H1 (cell line): Measurements from ENCODE around the gene VMP1. TPM values are rescaled to one million over a fixed set of nuclear protein-coding genes. Genes with fewer than 3 reads are reported as not detected.

Source experiments
- CTCF ChIA-PET: fragments of 300-600 bp; sonication (Branson Sonifier 250); formaldehyde crosslinking; loops from one replicate; lab custom pipeline; 2021; ENCODE audit not compliant: partially characterized antibody; lab: Charles Lee
- POLR2A ChIA-PET: fragments of 300-600 bp; sonication (Branson Sonifier 250); formaldehyde crosslinking; loops from one replicate; lab custom pipeline; 2021; ENCODE audit warnings: inconsistent platforms; ENCODE audit not compliant: partially characterized antibody; lab: Charles Lee
- DNase-seq, 2 experiments: peaks; one replicate each; pipeline versions ENCODE4 v3.0.0 to v3.0.0-alpha.2; 2010 to 2022; ENCODE audit warnings: low spot score in 2 of 2, low read depth in 1 of 2, mixed read lengths in 1 of 2
- FAIRE-seq: peaks from 2 replicates; lab custom pipeline; 2011; peaks lifted over from hg19 to GRCh38; lab: Jason Lieb, UNC
- H2AFZ ChIP-seq: 2 replicates; pipeline ENCODE4 v1.8.1; 2012; ENCODE audit warnings: low read length, inconsistent platforms
- H2AK5ac ChIP-seq: 2 replicates; pipeline ENCODE4 v1.6.1; 2013; ENCODE audit warnings: low read depth, low read length
- H2BK120ac ChIP-seq: replicated peaks from 2 replicates; pipeline ENCODE3; 2013; ENCODE audit warnings: low read depth, low read length, inconsistent platforms
- H2BK12ac ChIP-seq: 2 replicates; pipeline ENCODE4 v1.6.1; 2013; ENCODE audit warnings: low read depth, low read length
- H2BK15ac ChIP-seq: 2 replicates; pipeline ENCODE4 v1.6.1; 2013; ENCODE audit warnings: low read length
- H2BK20ac ChIP-seq: 2 replicates; pipeline ENCODE4 v1.6.1; 2013; ENCODE audit warnings: low read length
- H2BK5ac ChIP-seq: 2 replicates; pipeline ENCODE4 v1.6.1; 2013; ENCODE audit warnings: low read depth, low read length
- H3K14ac ChIP-seq: 2 replicates; pipeline ENCODE4 v1.6.1; 2013; ENCODE audit warnings: inconsistent platforms; ENCODE audit not compliant: insufficient read length
- H3K18ac ChIP-seq: 2 replicates; pipeline ENCODE4 v1.6.1; 2013; ENCODE audit warnings: low read length; ENCODE audit errors: extremely low read depth
- H3K23ac ChIP-seq: 2 replicates; pipeline ENCODE4 v1.6.1; 2013; ENCODE audit warnings: inconsistent platforms; ENCODE audit not compliant: insufficient read length
- H3K23me2 ChIP-seq: 2 replicates; pipeline ENCODE4 v1.6.1; 2013; ENCODE audit warnings: low read depth, low read length
- H3K27ac ChIP-seq: 2 replicates; pipeline ENCODE4 v1.6.1; 2011; ENCODE audit warnings: low read depth, low read length, inconsistent platforms
- H3K27me3 ChIP-seq, 4 experiments: replicated peaks in 1 of 4; 1 replicate in 1 of 4; 2 replicates in 3 of 4; pipeline versions ENCODE4 v1.6.1 to v1.8.1; 2011 to 2013; ENCODE audit warnings: low read length in 3 of 4, mild to moderate bottlenecking in 3 of 4, inconsistent platforms in 2 of 4, mixed read lengths in 2 of 4, moderate library complexity in 1 of 4; ENCODE audit not compliant: control insufficient read depth in 3 of 4, insufficient read depth in 3 of 4; ENCODE audit errors: extremely low read depth in 1 of 4
- H3K36me3 ChIP-seq, 4 experiments: 2 replicates each; pipeline versions ENCODE4 v1.6.1 to v1.8.1; 2011 to 2013; ENCODE audit warnings: mild to moderate bottlenecking in 4 of 4, low read length in 3 of 4, moderate library complexity in 2 of 4, control low read depth in 1 of 4, inconsistent platforms in 1 of 4; ENCODE audit not compliant: insufficient read depth in 4 of 4, control insufficient read depth in 2 of 4
- H3K4ac ChIP-seq: replicated peaks from 2 replicates; pipeline ENCODE3; 2013; ENCODE audit warnings: low read length, low read depth, mixed read lengths, inconsistent platforms; ENCODE audit not compliant: insufficient read length
- H3K4me1 ChIP-seq, 4 experiments: replicated peaks in 1 of 4; 1 replicate in 1 of 4; 2 replicates in 3 of 4; pipeline versions ENCODE4 v1.6.1 to v1.8.1; 2011 to 2013; ENCODE audit warnings: low read length in 3 of 4, inconsistent platforms in 2 of 4, mixed read lengths in 1 of 4; ENCODE audit not compliant: insufficient read depth in 4 of 4, control insufficient read depth in 3 of 4
- H3K4me2 ChIP-seq, 2 experiments: 2 replicates each; pipeline versions ENCODE4 v1.6.1 to v1.8.1; 2011 to 2013; ENCODE audit warnings: low read depth in 2 of 2, low read length in 2 of 2, control low read depth in 1 of 2, inconsistent platforms in 1 of 2, mild to moderate bottlenecking in 1 of 2; ENCODE audit not compliant: insufficient read depth in 1 of 2
- H3K4me3 ChIP-seq, 4 experiments: fragments of 200-600, 300-600 bp in 1 of 4; sonication (generic), shearing (Covaris generic), sonication (Bioruptor Twin) in 1 of 4; 2 replicates each; pipeline versions ENCODE4 v1.5.1 to v1.8.1; 2011 to 2016; ENCODE audit warnings: low read length in 4 of 4, low read depth in 3 of 4, control low read depth in 2 of 4, inconsistent platforms in 2 of 4, mild to moderate bottlenecking in 2 of 4, mixed read lengths in 1 of 4, moderate library complexity in 1 of 4; ENCODE audit not compliant: insufficient read depth in 2 of 4; ENCODE audit errors: extremely low read depth in 1 of 4
- H3K56ac ChIP-seq: replicated peaks from 2 replicates; pipeline ENCODE3; 2013; ENCODE audit warnings: low read depth, mild to moderate bottlenecking, mixed read lengths, low read length, inconsistent platforms; ENCODE audit not compliant: insufficient read length
- H3K79me1 ChIP-seq: 2 replicates; pipeline ENCODE4 v1.6.1; 2013; ENCODE audit warnings: low read depth, low read length, control low read depth
- H3K79me2 ChIP-seq, 2 experiments: 2 replicates each; pipeline versions ENCODE4 v1.6.1 to v1.8.1; 2012 to 2013; ENCODE audit warnings: low read length in 2 of 2, mild to moderate bottlenecking in 2 of 2, inconsistent platforms in 1 of 2; ENCODE audit not compliant: insufficient read depth in 2 of 2, control insufficient read depth in 1 of 2
- H3K9ac ChIP-seq, 4 experiments: replicated peaks in 1 of 4; 1 replicate in 1 of 4; 2 replicates in 3 of 4; pipeline versions ENCODE4 v1.6.1 to v1.8.1; 2011 to 2013; ENCODE audit warnings: low read depth in 3 of 4, low read length in 3 of 4, control low read depth in 2 of 4, mild to moderate bottlenecking in 2 of 4, moderate library complexity in 2 of 4, inconsistent platforms in 1 of 4; ENCODE audit errors: extremely low read depth in 1 of 4
- H3K9me3 ChIP-seq, 2 experiments: 2 replicates each; pipeline versions ENCODE4 v1.6.1 to v1.8.1; 2012 to 2013; ENCODE audit warnings: mild to moderate bottlenecking in 2 of 2, moderate library complexity in 2 of 2, control low read depth in 1 of 2, inconsistent platforms in 1 of 2, low read depth in 1 of 2, low read length in 1 of 2, mixed read lengths in 1 of 2; ENCODE audit not compliant: insufficient read depth in 2 of 2
- H4K20me1 ChIP-seq, 2 experiments: replicated peaks in 1 of 2; 2 replicates each; pipeline versions ENCODE3 to v1.8.1; 2011 to 2013; ENCODE audit warnings: inconsistent platforms in 2 of 2, low read length in 2 of 2, mild to moderate bottlenecking in 1 of 2; ENCODE audit not compliant: insufficient read depth in 2 of 2, control insufficient read depth in 1 of 2
- H4K5ac ChIP-seq: 2 replicates; pipeline ENCODE4 v1.6.1; 2013; ENCODE audit warnings: low read length, low read depth, mixed read lengths, inconsistent platforms; ENCODE audit not compliant: insufficient read length
- H4K8ac ChIP-seq: 2 replicates; pipeline ENCODE4 v1.8.0; 2013; ENCODE audit warnings: mild to moderate bottlenecking, moderate library complexity, low read length, inconsistent platforms; ENCODE audit not compliant: insufficient read depth; ENCODE audit errors: extremely low read depth
- H4K91ac ChIP-seq: replicated peaks from 2 replicates; pipeline ENCODE3; 2013; ENCODE audit warnings: low read length, mixed read lengths, inconsistent platforms; ENCODE audit not compliant: insufficient read length
- CBX5 ChIP-seq: fragments of 300-800, 300-1000 bp; sonication (generic); IDR thresholded peaks from 2 replicates; pipeline ENCODE4 v1.7.1; 2016; ENCODE audit warnings: antibody characterized with exemption, low read length, low read depth
- CBX8 ChIP-seq: fragments of 300-800, 300-1000 bp; sonication (generic); IDR thresholded peaks from 2 replicates; pipeline ENCODE4 v1.7.1; 2016; ENCODE audit warnings: low read depth, low read length, borderline replicate concordance
- CHD1 ChIP-seq: IDR thresholded peaks from 2 replicates; pipeline ENCODE4 v1.6.1; 2012; ENCODE audit warnings: low read depth, low read length, improper control_type of control experiment
- CREB1 ChIP-seq: IDR thresholded peaks from 2 replicates; pipeline ENCODE4 v1.6.1; 2012; ENCODE audit warnings: inconsistent platforms
- KDM1A ChIP-seq: fragments of 200-600, 300-600 bp; sonication (generic); IDR thresholded peaks from 2 replicates; pipeline ENCODE4 v1.7.1; 2016; ENCODE audit warnings: mild to moderate bottlenecking, low read length, borderline replicate concordance
- NRF1 ChIP-seq: IDR thresholded peaks from 2 replicates; pipeline ENCODE4 v1.6.1; 2011; ENCODE audit warnings: mild to moderate bottlenecking, low read depth, low read length, improper control_type of control experiment
- PHF8 ChIP-seq: fragments of 200-600 bp; sonication (generic); conservative IDR thresholded peaks from 2 replicates; pipeline ENCODE4 v1.7.1; 2012; ENCODE audit warnings: low read depth, mild to moderate bottlenecking, inconsistent platforms, low read length, moderate library complexity
- POU5F1 ChIP-seq: IDR thresholded peaks from 2 replicates; pipeline ENCODE4 v1.6.1; 2011; ENCODE audit warnings: low read depth, mild to moderate bottlenecking, low read length, moderate library complexity
- RAD21 ChIP-seq, 2 experiments: IDR thresholded peaks in 1 of 2; conservative IDR thresholded peaks in 1 of 2; 2 replicates each; pipeline ENCODE4 v1.6.1; 2011; ENCODE audit warnings: low read depth in 2 of 2, low read length in 2 of 2, improper control_type of control experiment in 1 of 2, inconsistent platforms in 1 of 2, mild to moderate bottlenecking in 1 of 2, moderate library complexity in 1 of 2
- SIRT6 ChIP-seq: IDR thresholded peaks from one replicate; pipeline ENCODE4 v1.7.1; 2012; ENCODE audit warnings: low read length, inconsistent platforms
- SIX5 ChIP-seq: IDR thresholded peaks from 2 replicates; pipeline ENCODE4 v1.6.1; 2011; ENCODE audit warnings: mild to moderate bottlenecking, low read depth, low read length
- SRF ChIP-seq: IDR thresholded peaks from 2 replicates; pipeline ENCODE4 v1.6.1; 2011; ENCODE audit warnings: mild to moderate bottlenecking, low read depth, low read length, moderate library complexity
- TEAD4 ChIP-seq: IDR thresholded peaks from 2 replicates; pipeline ENCODE4 v1.6.1; 2012; ENCODE audit warnings: low read depth, low read length, inconsistent platforms, mixed read lengths
- ZNF274 ChIP-seq: IDR thresholded peaks from 2 replicates; pipeline ENCODE4 v1.7.0; 2012; ENCODE audit warnings: low read length, borderline replicate concordance; ENCODE audit errors: extremely low read depth
- WGBS, 2 experiments: shearing (Covaris generic) in 1 of 2; methylation state at CpG; one replicate each; pipeline versions ENCODE4 v1.1.6 to v1.1.7; 2013 to 2015; ENCODE audit warnings: low lambda C conversion rate in 2 of 2, mixed read lengths in 2 of 2, inconsistent platforms in 1 of 2, low coverage in 1 of 2, missing lambda C conversion rate in 1 of 2; ENCODE audit not compliant: insufficient replicate concordance in 2 of 2, insufficient coverage in 1 of 2, insufficient read length in 1 of 2; ENCODE audit errors: extremely low coverage in 1 of 2, missing lambda C conversion rate in 1 of 2; 5-methylcytosine and 5-hydroxymethylcytosine counted together
- polyA plus RNA-seq, 7 experiments: library from polyadenylated mRNA; depleted of rRNA in 3 of 7; stranded (reverse) in 5 of 7; unstranded in 2 of 7; fragments of >200 nt in 5 of 7; fragments of 200-250 nt in 2 of 7; gene quantifications; 1 replicate in 5 of 7; 2 replicates in 1 of 7; 4 replicates in 1 of 7; pipeline versions ENCODE4 v1.2.1 to v1.2.3, GENCODE V29; 2011 to 2013; ENCODE audit warnings: missing spikeins in 2 of 7, mixed read lengths in 2 of 7
- total RNA-seq: library from RNA; stranded (reverse); fragmentation: NEBNext Ultra II Directional; extraction: Animal tissue kit (Norgen Biotek cat#: 25700); gene quantifications from 2 replicates; pipeline ENCODE4 v1.2.1, GENCODE V29; 2021
- TF ChIP-seq, protein P1 (sequence below): IDR thresholded peaks from 2 replicates; pipeline ENCODE4 v1.6.1; 2012; ENCODE audit warnings: inconsistent platforms

VMP1 gene
- total and polyA plus RNA-seq, 2 of the 8 experiments (the other 6 are each of a cell fraction or from before 2014, with no cell fraction given): 45.0 to 92.7 TPM

- H2BK15ac ChIP-seq: no peak overlapping the region
- no peak for DNase-seq
- POLR2A ChIA-PET: interaction anchor here (1.1 to 2.4 kb wide), 3 partner anchors 9 to 17 kb away, joined by 3 to 9 read pairs (median 3); no protein-coding TSS in a partner anchor
- no peak overlapping the region for H2BK20ac ChIP-seq
- H4K5ac ChIP-seq: no peak overlapping the region
- H2AK5ac ChIP-seq: no peak overlapping the region
- no peak overlapping the region for H3K14ac ChIP-seq
- no peak overlapping the region for H2BK5ac ChIP-seq
- no peak overlapping the region for H3K4me3 ChIP-seq
- H3K9ac ChIP-seq: no peak overlapping the region
- no peaks in the 10 kb centered on the region for H3K9me3 ChIP-seq
- no peak overlapping the region for H2AFZ ChIP-seq
- WGBS, 2 experiments: 96% methylated on average over 1 of the region's 1 CpG; no CpG with 5 or more reads in 1 of the 2 experiments
- H2BK120ac ChIP-seq: no peak overlapping the region
- H4K8ac ChIP-seq: no peak overlapping the region
- CTCF ChIA-PET: interaction anchor here (1.5 kb wide), 1 partner anchor 60 kb away, joined by 3 read pairs; no protein-coding TSS in a partner anchor
- no peaks in the 10 kb centered on the region for H3K4me1 ChIP-seq
- no peak overlapping the region for H3K56ac ChIP-seq
- H3K79me1 ChIP-seq: no peaks in the 10 kb centered on the region
- H3K36me3 ChIP-seq: peaks cover 13 to 92% (median 61%) of the 10 kb centered on the region in 4 experiments; a peak in 7 of 8 replicates
- no peaks in the 10 kb centered on the region for H3K79me2 ChIP-seq
- H3K18ac ChIP-seq: no peak overlapping the region
- H3K27ac ChIP-seq: no peak overlapping the region
- H3K4me2 ChIP-seq: no peak overlapping the region
- no peaks in the 10 kb centered on the region for H3K27me3 ChIP-seq
- no peak overlapping the region for H3K23ac ChIP-seq
- no peaks in the 10 kb centered on the region for H3K23me2 ChIP-seq
- no peak for FAIRE-seq
- H3K4ac ChIP-seq: no peak overlapping the region
- H4K20me1 ChIP-seq: peaks cover 0 to 3% of the 10 kb centered on the region in 2 experiments
- no peak overlapping the region for H4K91ac ChIP-seq
- no peak overlapping the region for H2BK12ac ChIP-seq
- TF ChIP-seq POU5F1: no peak
- TF ChIP-seq SRF: no peak
- no peak for TF ChIP-seq SIX5
- no peak for TF ChIP-seq ZNF274
- TF ChIP-seq CHD1: no peak
- no peak for TF ChIP-seq SIRT6
- TF ChIP-seq CREB1: no peak
- TF ChIP-seq CBX5: no peak
- TF ChIP-seq, protein P1, sequence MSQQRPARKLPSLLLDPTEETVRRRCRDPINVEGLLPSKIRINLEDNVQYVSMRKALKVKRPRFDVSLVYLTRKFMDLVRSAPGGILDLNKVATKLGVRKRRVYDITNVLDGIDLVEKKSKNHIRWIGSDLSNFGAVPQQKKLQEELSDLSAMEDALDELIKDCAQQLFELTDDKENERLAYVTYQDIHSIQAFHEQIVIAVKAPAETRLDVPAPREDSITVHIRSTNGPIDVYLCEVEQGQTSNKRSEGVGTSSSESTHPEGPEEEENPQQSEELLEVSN: no peak
- no peak for TF ChIP-seq CBX8
- no peak for TF ChIP-seq PHF8
- no peak for TF ChIP-seq TEAD4
- TF ChIP-seq NRF1: no peak
- TF ChIP-seq KDM1A: no peak
- TF ChIP-seq RAD21 (IDR thresholded peaks at IDR 0.05 in 1 of 2, conservative IDR thresholded peaks at IDR 0.05 in 1 of 2; ENCODE audit: low read depth in 2 of 2, low read length in 2 of 2): no peak
These were observed 19.4 kb upstream of the VMP1 start for GRCh38 chr17:59688008-59688407.
